Measurements from ENCODE around the gene HYDIN.

HYDIN gene

GRCh38 chr16:71205482-71206131 is 24.9 kb downstream of the HYDIN start:
- no peak for DNase-seq
- H3K4me3 ChIP-seq, result no peak overlapping the region
- no peaks in the 10 kb centered on the region for H3K4me1 ChIP-seq
- no peaks in the 10 kb centered on the region for H3K36me3 ChIP-seq
- H3K27me3 ChIP-seq, result no peaks in the 10 kb centered on the region
- intact Hi-C loops (cut with DNase I; ENCODE audit: low total_unique reads), result no loop called here
- no peaks in the 10 kb centered on the region for H3K9me3 ChIP-seq
- TF ChIP-seq, protein P1, sequence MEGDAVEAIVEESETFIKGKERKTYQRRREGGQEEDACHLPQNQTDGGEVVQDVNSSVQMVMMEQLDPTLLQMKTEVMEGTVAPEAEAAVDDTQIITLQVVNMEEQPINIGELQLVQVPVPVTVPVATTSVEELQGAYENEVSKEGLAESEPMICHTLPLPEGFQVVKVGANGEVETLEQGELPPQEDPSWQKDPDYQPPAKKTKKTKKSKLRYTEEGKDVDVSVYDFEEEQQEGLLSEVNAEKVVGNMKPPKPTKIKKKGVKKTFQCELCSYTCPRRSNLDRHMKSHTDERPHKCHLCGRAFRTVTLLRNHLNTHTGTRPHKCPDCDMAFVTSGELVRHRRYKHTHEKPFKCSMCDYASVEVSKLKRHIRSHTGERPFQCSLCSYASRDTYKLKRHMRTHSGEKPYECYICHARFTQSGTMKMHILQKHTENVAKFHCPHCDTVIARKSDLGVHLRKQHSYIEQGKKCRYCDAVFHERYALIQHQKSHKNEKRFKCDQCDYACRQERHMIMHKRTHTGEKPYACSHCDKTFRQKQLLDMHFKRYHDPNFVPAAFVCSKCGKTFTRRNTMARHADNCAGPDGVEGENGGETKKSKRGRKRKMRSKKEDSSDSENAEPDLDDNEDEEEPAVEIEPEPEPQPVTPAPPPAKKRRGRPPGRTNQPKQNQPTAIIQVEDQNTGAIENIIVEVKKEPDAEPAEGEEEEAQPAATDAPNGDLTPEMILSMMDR (IDR thresholded peaks at IDR 0.05), result no peak
- H3K27ac ChIP-seq, result no peak overlapping the region

DNA sequence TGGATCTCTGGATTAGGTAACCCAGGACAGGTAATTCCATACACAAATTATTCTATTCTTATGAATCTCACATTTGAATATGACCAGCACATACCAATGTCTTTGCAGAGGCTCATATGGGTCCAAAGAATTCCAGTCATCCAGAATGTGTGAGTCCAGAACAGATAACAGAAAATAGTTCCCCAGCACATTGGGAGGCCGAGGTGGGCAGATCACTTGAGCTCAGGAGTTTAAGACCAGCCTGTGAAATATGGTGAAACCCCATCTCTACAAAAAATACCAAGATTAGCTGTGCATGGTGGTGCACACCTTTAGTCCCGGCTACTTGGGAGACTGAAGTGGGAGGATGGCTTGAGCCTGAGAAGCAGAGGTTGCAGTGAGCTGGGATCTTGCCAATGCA is 26.9 kb downstream of the HYDIN start:
- TF ChIP-seq, protein P1 (IDR thresholded peaks at IDR 0.05), result no peak
- H3K27ac ChIP-seq, result no peak overlapping the region
- DNase-seq, result no peak
- H3K36me3 ChIP-seq, result no peaks in the 10 kb centered on the region
- H3K4me1 ChIP-seq, result no peaks in the 10 kb centered on the region
- peaks cover 0 to 2% (median 1%) of the 10 kb centered on the region in 3 donors for H3K9me3 ChIP-seq
- no peaks in the 10 kb centered on the region for H3K27me3 ChIP-seq
- intact Hi-C loops (cut with DNase I; ENCODE audit: low total_unique reads), result no loop called here
- H3K4me3 ChIP-seq, result no peak overlapping the region

- Histone ChIP-seq H3K27me3 (no peaks in the 10 kb centered on the region), H3K4me3 (no peak overlapping the region), H3K27ac (no peak overlapping the region), H3K36me3 (no peaks in the 10 kb centered on the region), H3K9me3 (peaks cover 0 to 12% (median 8%) of the 10 kb centered on the region in 3 donors), H3K4me1 (no peaks in the 10 kb centered on the region)
- TF ChIP-seq, protein P1 (IDR thresholded peaks at IDR 0.05), result no peak
- intact Hi-C loops (cut with DNase I; ENCODE audit: low total_unique reads), result no loop called here
- no peak for DNase-seq
These were observed 29.0 kb downstream of the HYDIN start for GRCh38 chr16:71201556-71201955.

- no peak overlapping the region for H3K4me3 ChIP-seq
- no peak overlapping the region for H3K27ac ChIP-seq
- no peak for DNase-seq
- TF ChIP-seq, protein P1 (IDR thresholded peaks at IDR 0.05), result no peak
- no peaks in the 10 kb centered on the region for H3K27me3 ChIP-seq
- no peaks in the 10 kb centered on the region for H3K36me3 ChIP-seq
- intact Hi-C loops (cut with DNase I; ENCODE audit: low total_unique reads), result no loop called here
- H3K9me3 ChIP-seq, result peaks cover 0 to 12% (median 8%) of the 10 kb centered on the region in 3 donors
- H3K4me1 ChIP-seq, result no peaks in the 10 kb centered on the region
These were observed 29.5 kb downstream of the HYDIN start for GRCh38 chr16:71201054-71201453.

GRCh38 chr16:71198408-71198807 is 32.1 kb downstream of the HYDIN start:
- Histone ChIP-seq H3K36me3 (no peaks in the 10 kb centered on the region), H3K4me3 (no peak overlapping the region), H3K9me3 (peaks cover 0 to 12% (median 8%) of the 10 kb centered on the region in 3 donors), H3K27ac (no peak overlapping the region), H3K4me1 (no peaks in the 10 kb centered on the region), H3K27me3 (no peaks in the 10 kb centered on the region)
- TF ChIP-seq, protein P1 (IDR thresholded peaks at IDR 0.05), result no peak
- DNase-seq, result no peak
- intact Hi-C loops (cut with DNase I; ENCODE audit: low total_unique reads), result no loop called here

- TF ChIP-seq, protein P1 (IDR thresholded peaks at IDR 0.05), result no peak
These were observed 38.1 kb downstream of the HYDIN start for GRCh38 chr16:71192387-71192786.

More at GRCh38 chr16:71192387-71192786, 38.1 kb downstream of the HYDIN start:
- Histone ChIP-seq H3K9me3 (no peaks in the 10 kb centered on the region), H3K4me3 (no peak overlapping the region), H3K27me3 (no peaks in the 10 kb centered on the region), H3K4me1 (no peaks in the 10 kb centered on the region), H3K27ac (no peak overlapping the region), H3K36me3 (no peaks in the 10 kb centered on the region)
- intact Hi-C loops (cut with DNase I; ENCODE audit: low total_unique reads), result no loop called here
- DNase-seq, result no peak

Measured in tibial artery (tissue), 4 donors.